Stimulated activated CD4-positive, alpha-beta T cell treated with anti-CD3 and anti-CD28 coated beads, Interleukin-1b, Interleukin-23, amount 100 ng/mL, for 4 hours (primary cell): ENCODE results near the gene CARD9.

Experiments
- DNase-seq, 2 donors: peaks; one replicate each; pipeline ENCODE4 v3.0.0-alpha.2; 2020; ENCODE audit warnings: low read depth in 2 of 2

The CARD9 gene

DNA sequence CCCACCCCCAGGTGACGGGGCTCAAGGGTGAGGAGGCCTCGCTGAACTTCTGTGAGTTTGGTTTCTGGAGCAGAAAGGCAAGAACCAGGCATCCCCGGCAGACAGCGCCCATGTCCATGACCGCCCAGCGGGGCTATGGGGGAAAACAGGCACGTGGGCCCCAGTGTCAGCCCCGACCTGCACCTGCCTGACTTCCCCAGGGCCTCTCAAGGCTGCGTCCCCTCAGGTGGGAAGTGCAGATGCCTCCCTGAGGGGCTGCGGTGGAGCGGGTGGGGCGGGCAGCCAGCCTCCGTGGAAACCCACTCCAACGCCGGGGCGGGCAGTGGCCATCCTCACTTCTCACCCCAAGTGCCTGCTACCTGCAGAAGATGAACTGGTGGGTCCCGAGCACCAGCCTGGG lies 6.9 kb upstream of the CARD9 start:
- DNase-seq: no peak

DNA sequence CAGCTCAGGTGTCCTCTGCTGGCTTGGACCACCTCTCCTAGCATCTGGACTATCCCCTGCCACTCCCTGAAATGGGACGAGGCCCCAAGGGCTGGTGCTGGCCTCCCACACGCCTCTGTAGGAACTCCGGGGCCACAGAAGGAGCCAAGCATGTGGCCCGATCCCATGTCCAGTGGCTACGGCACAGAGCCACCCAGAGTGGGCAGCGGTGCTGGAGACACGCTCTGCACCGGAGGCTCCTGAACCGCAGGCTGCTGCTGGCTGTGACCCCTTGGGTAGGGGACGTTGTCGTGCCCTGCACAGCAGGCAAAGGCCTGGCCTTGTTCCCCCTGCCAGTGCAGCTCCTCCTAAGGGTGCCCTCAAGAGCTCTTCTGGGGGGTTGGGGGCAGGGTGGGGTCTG lies 6.4 kb upstream of the CARD9 start:
- DNase-seq: no peak

DNA sequence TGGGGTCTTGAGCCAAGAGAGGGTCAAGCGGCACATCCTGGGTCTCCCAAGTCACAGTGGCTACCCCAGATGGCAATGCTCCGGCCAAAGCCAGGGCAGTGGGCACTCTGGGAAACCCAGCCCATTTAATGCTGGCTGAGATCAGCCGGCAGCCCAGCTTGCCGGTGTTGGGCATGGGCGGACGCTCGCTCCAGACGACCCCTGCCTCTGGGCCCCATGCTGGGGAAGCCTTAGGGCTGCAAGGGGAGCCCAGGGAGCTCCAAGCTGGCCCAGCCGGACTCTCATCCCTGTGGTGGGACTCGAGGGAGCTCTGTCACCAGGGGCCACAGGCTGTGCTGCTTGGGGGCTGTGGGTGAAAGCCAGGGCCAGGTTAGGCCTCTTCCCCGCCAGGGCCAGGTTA lies 5.9 kb upstream of the CARD9 start:
- DNase-seq: no peak

DNA sequence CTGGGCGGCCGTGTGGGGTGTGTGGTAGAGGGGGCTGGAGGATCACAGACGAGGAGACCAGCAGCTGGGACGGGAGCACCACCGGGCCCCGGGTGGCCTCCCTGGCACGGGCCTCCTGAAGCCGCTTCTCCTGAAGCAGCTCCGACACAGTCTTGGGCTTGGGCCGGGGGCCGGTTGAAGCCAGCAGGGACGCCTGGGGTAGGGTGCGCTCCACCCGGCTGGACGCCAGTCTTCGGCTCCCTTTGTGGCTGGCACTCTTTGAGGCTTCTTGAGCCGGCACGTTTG lies 5.5 kb upstream of the CARD9 start:
- DNase-seq: no peak

DNA sequence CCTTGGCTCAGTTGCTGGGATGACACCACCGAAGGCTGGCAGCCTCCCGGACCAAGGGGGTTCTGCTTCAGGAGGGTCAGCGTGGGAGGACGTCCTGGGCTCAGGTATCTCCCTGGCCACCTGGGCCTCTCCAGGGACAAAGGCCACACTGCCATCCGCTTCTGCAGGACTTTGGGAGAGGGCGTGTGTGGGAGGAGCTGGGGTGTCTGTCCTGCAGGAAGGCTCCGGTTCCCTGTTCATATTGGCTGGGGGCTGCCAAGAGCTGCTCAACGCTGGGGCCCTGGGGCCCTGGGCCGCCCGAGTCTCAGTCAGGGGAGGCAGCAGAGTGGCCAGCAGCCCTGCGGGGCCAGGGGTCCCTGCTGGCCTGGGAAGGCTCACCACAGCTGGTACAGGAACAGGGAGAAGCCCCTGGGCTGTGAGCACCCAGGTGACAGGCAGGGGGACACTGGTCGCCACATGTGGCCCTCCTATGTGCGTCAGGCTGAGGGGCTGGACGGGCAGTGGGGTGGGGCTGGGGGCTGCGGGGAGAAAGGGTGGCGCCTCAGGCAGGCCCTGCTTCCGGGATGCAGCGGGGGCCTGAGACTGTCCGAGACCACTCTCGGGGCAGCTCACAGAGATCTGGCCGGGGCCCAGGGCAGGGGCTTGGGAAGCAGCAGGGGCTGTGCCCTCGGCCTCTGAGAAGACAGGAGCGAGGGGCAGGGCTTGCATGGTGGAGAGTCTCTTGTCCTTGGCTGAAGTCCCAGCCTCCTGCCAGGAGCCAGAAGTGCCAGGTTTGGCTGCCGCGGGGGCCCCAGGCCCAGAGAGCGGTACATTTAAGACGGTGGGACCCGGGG lies 4.9 kb upstream of the CARD9 start:
- DNase-seq: no peak

DNA sequence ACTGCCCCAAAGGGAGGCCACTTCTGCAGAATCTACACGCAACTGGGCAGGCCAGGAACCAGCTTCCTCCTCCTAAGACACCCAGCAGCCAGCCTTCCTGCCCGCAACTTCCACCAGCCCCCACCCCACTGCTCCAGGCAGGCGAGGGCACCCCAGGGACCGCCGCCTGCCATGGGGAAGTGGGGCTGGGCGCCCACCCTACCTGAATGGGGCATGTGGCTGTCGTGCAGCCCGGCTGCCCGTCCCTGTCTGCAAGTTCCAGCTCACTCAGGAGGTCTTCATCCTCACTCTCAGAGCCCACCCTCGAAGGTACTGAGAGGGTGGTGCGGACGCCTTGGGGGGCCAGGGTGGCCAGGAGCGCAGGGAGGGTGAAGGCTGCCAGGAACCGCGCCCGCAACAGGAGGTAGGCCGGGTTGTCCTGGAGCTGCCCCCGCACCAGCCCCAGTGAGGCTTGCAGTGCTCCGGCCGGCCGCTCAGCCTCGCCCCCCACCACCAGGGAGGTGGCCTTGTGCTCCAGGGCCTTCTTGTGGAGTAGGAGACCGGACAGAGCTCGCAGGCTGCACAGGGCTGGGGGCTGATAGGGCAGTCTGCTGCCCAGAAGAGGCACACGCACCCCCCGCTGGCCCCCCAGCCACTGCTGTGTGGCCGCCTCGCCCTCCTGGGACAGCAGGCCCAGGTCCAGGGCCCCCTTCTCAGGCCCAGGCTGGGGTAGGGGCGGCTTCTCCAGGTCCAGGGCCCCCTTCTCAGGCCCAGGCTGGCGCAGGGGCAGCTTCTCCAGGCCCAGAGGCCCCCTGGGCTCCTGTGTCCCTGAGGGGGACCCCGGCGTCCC lies 4.1 kb upstream of the CARD9 start:
- DNase-seq: no peak

DNA sequence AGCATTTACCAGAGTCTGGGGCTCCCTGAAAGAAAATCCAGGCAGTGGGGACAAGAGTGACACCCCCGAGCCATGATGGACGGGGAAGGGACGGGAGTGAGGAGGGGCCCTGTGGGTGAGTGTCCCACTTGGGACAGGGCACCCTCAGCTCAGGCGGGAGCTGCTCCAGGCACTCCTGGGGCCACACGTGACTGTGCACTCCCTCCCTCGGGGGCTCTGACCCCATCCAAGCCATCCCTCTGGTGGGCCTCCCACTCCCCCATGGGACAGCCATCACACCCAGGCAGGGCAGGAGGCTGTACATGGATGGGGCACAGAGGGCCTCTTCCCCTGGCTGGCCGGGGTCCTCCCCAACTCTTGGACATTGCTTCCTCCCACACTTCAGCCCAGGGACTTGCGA lies 3.0 kb upstream of the CARD9 start:
- no peak for DNase-seq

DNA sequence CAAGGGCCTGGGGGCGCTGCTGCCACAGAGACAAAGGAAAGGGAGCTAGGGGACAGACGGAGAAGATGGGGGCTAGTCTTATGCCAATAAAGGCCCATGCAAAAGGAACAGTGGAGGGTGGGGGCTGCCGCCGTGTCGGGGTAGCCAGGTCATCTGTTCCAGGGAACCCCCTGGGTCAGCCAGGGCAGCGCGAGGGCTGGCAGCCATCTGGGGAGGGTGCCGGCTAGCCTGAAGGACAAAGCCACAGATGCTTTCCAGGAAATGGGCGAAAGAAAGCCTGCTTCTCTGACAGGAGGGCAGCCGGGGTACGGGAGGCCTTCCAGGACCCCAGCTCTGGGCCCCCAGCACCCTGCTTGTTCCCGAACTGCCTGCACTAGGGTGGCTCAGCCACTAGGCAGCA lies 1.6 kb upstream of the CARD9 start:
- no peak for DNase-seq

DNA sequence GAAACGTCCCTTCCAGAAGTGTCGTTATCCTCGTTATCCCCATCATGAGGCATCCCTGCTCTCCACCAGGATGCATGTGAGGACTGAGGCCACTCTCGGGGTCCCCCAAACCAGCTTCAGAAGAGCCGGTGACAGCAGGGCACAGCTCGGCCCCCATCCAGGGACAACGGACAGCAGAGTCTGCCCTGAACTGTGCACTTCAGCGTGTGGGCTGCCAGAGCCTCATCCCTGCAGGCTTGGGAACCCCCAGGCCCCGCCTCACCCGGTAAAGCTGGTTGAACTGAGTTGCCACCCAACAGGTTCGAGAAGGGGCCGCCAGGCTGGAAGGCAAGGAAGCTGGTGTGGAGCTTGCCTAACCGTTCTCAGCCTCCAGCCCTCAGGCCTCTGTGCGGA lies 710 bp upstream of the CARD9 start:
- no peak for DNase-seq

DNA sequence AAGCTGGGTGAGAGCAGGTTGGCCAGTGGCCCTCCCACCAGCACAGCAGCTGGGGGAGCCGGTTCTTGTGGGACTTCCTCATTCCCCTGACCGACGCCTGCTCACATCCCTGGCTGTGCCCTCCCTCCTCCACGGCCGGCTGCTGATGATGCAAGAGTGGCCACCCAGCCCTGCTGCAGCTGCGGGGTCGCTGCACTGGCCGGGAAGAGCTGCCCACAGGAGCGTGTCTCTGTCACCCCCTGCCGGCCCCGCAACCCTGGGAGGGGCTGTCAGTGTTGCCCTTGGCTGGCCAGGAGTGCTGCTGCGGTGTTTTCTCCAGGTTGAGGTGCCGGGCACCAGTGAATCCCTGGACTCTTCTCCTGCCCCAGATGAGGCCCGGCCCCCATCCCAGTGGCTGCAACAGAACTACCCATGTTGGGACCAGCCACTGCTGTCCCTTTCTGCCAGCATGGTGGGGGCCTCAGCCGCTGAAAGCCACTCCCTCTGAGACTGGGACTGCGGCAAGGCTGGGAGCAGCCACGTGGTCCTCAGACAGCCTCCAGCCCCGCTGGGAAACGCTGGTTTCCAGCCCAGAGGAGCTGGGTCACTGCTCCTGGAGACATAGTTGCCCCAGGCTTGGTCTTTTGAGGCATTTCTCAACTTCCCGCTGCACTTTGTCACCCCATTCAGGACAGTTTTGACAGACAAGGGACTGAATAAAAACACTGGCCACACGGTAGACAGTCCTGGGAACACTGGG lies 739 bp downstream of the CARD9 start:
- DNase-seq: no peak

DNA sequence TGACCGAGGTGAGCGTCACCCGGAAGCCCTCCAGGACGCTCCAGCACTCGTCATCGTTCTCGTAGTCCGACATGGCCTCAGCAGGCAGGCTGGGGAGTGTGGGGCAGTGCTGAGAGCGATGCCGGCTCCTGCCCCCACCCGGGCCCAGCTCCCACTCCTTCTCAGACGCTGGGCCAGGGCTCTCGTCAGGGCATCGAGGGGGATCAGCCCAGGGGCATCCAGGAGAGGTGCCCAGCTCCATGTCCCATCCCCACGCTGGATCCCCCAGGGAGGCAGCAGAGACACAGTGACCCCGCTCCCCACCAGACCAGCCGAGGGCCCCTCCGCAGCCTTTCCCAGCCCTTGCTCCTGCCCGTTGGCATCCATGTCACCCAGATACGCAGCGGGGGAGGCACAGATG lies 1.5 kb downstream of the CARD9 start:
- DNase-seq: no peak

DNA sequence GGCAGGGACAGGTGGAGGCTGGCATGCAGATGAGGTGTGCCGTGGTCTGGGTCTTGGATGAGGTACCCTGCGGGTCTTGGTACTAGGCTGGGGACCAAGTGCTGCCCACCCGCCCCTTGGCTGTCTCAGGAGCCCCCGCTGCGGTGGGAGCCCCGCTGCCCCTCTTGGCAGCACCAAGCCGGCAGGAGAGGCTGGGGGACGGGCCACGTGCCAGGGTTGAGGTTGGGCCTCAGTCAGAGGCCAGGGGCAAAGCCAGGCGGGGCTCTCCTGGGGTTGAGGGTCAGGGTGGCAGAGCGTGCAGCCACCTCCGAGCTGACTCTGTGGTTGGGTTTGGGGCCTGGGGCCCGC lies 2.0 kb downstream of the CARD9 start:
- no peak for DNase-seq

DNA sequence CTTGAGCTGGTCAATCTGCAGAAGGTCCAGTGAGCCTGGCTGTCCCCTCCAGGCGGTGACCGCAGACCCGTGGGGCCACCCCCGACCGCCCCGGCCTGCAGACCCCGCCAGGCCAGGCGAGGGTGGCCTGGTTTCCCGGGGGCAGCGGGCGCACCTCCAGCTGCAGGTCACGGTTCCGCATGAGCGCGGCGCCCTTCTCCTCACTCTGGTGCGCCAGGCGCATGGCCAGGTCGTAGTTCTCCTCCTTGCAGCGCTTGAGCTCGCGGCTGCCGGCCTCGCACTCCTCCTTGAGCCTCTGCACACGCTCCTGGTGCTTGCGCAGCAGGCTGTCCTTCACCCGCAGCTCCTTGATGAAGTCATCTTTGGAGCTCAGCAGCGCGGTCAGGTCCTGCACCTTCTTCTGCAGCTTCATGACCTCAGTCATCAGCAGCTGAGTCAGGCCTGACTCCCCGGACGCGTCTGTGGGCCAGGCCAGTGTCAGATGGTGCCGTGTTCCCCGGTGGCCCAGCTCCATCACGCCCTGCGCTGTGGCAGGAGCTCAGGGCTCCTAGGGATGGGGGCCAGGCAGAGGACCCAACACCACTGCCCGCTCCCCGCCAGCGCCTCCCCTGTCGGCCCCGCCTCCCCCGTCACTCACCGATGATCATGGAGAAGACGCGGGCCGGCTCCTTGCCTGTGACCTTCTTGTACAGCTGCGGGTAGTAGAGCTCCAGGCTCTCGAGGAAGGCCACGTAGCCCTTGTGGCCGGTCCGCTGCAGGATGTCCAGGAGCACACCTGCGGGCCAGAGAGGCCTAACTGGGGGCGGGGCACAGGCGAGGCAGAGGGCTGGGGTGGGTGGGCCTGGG lies 2.6 kb downstream of the CARD9 start:
- DNase-seq: no peak

DNA sequence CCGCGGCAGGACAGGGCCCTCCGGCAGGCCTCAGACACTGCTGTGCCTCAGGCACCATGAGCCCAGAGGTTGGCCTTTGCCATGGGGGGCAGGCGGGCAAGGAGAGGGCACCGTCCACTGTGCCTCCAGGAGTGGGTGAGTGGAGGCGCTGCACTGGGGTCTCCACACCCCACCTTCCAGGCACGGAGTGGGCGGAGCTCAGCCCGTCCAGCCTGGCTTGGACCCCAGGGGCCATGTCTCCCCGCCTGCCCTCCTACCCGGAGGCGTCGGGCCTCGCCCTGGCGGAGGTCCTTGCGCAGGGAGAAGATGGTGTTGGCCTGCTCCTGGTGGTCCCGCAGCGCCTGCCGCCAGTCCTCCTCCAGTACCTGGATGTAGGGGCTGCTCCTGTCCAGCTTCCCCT lies 3.4 kb downstream of the CARD9 start:
- DNase-seq: no peak

DNA sequence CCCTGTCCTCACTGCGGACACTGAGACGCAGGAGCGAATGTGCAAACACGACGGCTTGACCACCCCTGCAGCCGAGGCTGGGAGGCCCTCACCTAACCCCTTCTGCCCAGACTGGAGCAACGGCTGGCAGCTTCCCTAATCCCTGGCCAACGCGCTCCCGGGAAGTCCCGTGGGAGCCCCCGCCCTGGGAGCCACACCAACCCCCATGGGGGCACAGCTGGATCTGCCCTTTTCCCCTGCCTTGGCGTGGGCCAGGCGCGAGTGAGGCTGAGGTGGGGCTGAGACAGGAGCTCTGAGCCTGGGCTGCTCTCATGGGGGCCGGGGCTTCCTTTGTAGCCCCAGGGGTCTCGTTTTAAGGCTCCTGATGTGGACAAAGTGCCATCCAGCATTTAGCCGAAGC lies 5.3 kb downstream of the CARD9 start:
- no peak for DNase-seq

DNA sequence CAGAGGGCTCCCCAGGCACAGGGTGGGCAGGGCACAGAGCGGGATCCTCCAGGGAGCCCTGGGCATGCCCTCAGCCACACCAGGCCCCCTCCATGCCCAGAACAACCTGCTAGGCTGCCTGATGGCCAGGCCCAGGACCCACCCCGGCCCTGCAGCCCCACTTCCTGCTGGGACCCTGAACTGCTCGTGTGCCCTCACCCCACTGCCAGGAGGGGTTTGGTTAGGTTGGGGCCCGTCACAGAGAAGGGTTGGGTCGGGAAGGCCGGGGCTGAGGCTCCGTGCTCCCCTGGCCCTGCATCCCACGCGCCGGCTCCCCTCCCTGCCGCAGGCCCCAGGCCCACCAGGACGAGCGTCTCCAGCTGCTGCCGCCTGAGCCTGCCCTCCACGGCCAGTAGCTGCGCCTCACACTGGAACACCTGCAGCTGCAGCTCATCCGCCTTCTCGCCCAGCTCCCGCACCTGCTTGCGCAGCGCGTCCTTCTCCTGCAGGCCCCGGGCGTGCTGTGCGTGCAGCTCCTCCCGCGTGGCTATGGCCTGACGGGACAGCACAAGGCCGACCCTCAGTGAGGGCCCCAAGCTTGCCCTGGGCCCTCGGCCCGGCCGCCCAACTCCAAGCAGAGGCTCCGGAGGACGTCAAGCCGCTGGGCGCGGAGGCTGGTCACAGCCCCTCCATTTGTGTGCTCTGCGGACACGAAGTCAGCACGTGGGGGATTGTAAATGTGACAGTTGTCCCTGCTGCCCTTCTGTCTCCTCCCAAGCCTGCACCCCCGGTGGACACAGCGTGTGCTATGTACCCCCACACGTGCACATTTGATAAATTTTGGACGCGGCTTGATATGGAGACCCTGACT lies 5.9 kb downstream of the CARD9 start:
- no peak for DNase-seq

DNA sequence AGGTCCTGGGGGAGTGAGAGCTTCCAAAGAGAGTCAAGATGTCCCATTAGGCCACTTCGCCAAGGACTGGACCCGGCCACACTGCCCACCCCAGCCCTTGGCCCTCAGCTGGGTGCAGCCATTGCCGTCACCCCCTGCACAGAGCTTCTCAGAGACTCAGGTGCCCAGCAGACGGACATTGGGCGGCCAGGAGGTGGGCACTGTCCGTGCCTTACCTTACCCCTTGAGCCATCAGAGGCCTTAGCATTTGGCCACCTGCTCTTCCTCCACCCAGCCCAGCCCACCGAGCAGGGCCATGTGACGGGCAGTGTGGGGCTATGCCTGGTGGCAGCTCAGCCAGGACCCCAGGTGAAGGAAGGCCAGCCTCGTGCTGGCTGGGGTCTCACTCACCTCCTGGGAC lies 6.6 kb downstream of the CARD9 start:
- DNase-seq: no peak

DNA sequence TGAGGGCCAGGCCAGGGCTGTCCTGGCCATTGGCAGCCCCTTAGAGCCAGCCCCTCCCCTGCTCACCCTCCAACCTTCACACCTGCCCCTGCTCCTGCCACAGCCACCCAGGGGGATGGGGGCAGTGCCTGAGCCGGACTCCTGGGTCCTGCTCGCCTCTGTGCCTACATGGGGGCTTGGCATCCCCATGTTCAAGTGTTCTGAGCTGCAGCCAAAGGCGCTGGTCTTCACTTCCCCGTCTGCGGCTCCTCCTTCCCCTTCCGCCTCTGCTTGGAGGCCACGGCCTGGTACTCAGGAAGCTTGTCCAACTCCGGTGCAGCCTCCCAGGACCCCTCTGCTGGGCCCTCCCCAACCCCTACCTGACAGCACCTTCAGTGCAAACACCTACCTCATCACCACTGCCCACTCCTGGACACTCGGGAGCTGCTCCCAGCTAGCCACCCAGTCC lies 7.7 kb downstream of the CARD9 start:
- no peak for DNase-seq

DNA sequence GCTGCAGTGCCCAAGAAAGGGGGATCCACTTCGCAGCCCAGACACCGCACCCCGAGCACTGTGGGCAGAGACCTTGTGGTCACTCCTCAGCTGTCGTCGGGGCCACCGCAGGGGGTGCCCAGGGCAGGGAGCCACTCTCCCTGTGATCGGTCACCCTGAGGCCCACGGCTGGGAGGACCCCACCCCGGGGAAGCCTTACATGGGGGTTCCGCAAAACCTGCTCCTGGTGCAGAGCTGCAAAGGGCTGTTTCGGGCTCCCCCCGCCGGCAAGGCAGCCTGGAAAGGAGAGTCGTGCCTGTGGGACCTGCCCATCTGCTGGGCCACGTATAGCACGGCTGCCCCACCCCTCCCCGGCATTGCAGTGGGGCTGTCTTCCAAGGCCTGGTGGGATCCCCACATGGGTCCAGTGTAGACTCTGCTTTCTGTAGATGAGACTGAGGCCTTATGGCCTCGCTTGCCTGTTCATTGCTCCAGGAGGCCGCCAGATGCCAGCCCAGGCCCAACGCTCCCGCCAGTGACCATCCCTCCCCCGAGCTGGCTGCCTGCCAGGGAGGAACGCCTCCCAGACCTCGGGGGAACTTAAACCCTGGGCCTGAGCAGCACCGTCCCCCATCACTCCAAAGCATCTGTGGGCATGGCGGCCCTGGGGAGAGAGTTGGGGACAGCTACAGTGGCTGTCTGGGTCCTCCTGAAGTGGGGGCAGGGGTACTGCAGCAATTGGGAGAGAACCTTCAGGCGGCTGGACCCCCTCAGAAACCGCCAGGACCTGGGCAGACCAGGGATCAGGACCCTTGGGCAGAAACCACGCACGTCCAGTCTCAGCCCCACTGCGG lies 8.3 kb downstream of the CARD9 start:
- no peak for DNase-seq
